ENCODE data around the gene CMTM2.
"Not testable (repeated sequence)": the region's sequence is repeated elsewhere in the genome, so short reads cannot be mapped to it uniquely, and the experiment has no call there.

CMTM2 gene

GRCh38 chr16:66587881-66588600 is 8.8 kb downstream of the CMTM2 start:
- DNase-seq = no peak

DNA sequence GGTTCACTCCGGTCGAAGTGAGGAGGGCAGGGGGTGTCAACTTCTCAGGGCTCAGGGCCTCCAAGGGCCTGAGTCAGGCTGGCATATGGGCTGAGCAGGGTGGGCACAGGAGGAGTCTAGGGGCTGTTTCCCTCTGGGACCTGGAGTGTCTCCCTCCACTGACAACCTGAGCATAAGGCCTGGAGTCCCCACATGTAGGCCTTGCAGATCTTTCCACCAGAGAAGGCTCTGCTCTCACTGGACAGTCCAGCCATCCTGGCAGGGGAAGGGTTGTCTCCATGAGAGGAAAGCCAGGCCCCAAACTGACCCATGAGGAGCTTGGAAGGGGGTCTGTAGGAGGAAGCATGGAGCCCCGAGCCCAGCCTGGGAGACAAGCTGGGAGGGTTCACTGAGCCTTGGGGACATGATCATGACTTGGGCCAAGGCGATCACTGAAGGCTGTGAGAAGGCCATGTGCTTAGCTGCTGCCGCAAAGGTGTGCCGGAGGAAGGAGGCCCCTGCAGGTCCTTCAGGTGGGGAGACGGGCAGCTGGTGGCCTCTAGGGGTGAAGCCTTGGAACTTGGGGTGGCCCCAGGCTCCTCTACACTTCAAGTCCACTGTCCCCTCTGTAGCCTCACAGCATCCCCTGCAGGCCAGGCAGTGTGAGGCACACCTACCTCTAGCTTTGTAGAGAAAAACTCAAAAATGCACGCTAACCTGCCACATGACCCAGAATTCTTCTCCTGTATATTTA is 9.9 kb downstream of the CMTM2 start:
- peak; percentile 80 for DNase-seq

DNA sequence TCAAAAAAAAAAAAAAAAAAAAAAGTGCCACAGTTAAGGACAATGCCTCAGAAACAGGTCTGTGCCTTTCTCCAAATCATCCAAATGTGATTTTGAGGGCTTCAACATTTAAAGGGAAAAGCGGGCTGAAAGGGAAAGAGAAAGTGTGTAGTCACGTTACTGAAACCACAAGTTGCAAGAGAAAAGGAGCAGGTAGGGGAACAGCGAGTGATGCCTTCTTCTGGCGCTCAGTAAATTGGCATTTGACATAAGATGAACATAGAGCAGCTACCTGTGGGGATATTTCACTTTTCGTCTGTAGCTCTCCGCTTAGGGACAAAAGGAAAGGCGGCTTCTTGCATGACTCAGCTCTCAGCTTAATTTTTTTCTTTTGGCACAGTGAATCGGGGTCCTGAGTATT is 11.1 kb downstream of the CMTM2 start:
- DNase-seq = peak; percentile 58

GRCh38 chr16:66591018-66591417 is 11.8 kb downstream of the CMTM2 start:
- DNase-seq = no peak

GRCh38 chr16:66592241-66592640 is 13.0 kb downstream of the CMTM2 start:
- no peak for DNase-seq

GRCh38 chr16:66592814-66593213 is 13.6 kb downstream of the CMTM2 start:
- DNase-seq = no peak

GRCh38 chr16:66594739-66595138 is 15.5 kb downstream of the CMTM2 start:
- DNase-seq = no peak

DNA sequence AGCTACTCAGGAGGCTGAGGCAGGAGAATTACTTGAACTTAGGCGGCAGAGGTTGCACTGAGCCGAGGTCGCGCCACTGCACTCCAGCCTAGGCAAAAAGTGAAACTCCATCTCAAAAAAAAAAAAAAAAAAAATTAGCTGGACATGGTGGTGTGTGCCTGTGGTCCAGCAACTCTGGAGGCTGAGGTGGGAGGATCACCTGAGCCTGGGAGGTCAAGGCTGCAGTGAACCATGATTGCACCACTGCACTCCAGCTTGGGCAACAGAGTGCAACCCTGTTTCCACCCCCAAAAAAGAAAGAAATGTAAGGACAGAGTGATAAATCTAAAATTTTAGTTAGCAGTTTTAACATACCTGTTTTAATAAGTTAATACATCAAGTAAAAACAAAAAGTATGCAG is 17.3 kb downstream of the CMTM2 start:
- not testable (repeated sequence) for DNase-seq

DNA sequence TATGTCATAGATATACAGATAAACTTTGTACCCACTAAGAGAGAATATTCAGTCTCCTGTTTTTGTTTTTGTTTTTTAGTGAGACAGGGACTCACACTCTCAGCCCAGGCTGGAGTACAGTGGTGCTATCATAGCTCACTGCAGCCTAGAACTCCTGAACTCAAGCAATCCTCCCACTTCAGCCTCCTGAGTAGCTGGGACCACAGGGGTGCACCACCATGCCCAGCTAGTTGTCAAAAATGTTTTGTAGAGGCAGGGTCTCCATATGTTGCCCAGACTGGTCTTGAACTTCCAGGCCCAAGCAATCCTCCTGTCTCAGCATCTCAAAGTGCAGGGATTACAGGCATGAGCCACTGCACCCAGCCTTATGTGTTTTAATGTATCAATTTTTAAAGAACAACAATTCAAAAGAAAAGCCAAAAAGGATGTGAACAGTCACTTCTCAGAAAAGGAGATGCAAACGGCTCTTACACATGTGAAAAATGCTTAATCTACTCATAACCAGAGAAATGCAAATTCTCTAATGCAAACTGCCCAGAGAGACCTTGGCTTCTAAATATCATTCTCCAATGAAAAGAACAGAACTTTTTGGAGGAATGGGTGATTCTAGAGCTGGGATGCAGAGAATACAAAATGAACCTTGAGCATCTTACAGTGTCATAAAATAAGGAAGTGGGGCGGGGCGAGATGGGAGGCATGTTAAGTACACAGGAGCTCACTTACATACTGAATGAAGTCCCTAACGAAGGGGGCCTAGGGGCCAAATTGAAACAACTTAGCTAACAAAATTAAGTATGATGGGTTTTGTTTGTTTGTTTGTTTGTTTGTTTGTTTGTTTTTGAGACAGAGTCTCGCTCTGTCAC is 18.0 kb downstream of the CMTM2 start:
- DNase-seq = no peak

- no peak for DNase-seq
Observed at GRCh38 chr16:66598111-66598510, 18.8 kb downstream of the CMTM2 start.

DNA sequence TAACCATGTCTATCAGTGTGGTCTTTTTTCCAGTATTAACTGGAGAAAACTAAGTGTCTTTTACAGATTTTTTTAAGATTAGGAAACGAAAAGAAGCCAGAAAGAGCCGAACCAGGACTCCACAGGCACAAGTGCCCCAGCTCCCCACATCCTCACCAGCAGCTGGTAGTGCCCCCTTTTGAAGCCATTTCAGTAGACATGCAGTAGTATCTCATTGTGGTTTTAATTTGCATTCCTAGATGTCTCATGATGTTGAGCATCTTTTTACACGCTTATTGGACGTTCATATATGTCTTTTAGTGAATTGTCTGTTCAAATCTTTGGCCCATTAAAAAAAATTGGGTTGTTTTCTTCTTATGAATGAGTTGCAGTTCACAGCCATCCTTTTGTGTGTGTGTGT is 20.5 kb downstream of the CMTM2 start:
- DNase-seq = no peak

GRCh38 chr16:66600477-66600876 is 21.2 kb downstream of the CMTM2 start:
- DNase-seq = no peak

GRCh38 chr16:66601471-66601870 is 22.2 kb downstream of the CMTM2 start:
- no peak for DNase-seq

DNA sequence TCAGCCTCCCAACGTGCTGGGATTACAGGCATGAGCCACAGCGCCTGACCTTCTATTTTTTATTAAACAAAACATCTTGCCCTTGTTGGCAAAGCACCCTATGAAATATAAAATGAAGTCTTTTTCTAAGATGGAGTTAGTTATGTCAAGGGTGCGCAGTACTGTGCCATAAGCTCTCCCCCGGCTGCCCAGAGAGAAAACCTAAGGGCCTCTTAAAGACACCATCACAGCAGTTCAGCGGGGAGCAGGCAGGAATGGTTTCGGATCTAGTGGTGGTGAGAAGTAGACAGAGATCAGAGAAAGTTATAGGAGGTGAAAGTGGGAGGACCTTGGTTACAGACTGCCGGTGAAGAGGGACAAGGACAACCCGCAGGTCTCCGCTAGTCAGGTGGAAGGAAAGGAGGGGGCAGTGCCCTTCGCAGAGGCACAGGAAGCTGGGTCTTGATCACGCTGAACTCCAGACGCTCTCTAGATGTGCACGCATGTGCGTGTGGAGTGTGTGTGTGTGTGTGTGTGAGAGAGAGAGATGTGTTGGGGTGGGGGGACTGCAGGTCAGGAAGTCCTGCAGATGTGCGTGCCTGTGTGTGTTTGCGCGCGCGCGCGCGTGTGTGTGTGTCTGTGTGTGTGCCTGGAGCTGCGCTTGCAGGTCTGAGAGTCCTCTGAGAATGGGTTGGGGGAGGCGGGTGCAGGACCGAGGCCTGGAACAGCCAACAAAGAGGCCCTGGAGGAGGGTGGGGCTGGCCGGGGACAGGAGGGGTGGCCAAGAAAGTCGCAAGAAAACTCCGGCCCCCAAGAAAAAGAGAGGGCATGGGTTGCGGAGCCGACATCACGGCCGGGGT is 24.5 kb downstream of the CMTM2 start:
- DNase-seq = peak; percentile 88

GRCh38 chr16:66604376-66605176 is 25.3 kb downstream of the CMTM2 start, which contains the start of gene CMTM3:
Gene CMTM3, plus strand, starts transcription at chr16:66604704. Its CDS starts 102 bp downstream, at chr16:66604806.
- peak; percentile 77 for DNase-seq

DNA sequence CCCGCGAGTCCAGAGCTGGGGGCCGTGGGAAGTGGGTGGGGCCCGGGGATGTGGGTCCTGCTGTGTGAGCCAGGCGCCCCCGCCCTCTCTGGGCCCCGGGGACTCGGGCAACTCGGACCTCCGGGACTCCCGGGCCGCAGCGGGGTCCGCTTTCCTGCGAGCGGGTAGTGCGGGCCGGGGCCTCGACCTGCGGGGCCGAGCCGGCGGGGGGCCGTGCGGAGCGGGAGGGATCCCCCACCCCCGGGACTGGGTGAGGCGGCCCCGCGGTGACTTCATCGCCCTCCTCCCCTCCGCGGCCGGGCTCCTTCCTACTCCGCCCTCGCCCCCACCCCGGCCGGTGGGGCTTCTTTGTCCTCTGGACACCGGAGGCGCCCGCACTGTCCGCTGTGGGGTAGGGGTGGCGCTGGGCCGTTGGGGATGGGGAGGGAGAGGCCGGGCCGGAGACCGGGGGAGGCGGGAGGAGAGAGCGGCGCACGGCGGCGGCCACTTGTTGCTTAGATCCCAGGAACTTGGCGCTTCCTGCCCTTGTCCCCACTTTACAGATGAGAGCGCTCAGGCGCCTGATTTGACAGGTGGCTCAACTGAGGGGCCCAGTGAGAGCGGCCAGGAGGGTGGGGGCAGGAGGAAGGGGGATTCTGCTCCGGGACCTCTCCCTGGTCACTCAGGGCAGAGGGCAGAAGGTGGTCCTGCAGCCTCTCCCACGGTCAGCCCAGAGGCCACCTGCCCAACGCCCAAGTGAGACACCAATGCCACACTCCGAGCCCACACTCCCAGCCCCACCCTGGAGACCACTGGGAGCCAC is 26.1 kb downstream of the CMTM2 start:
- peak; percentile 38 for DNase-seq

- peak; percentile 28 for DNase-seq
Observed at GRCh38 chr16:66605979-66606751, 26.9 kb downstream of the CMTM2 start.

DNA sequence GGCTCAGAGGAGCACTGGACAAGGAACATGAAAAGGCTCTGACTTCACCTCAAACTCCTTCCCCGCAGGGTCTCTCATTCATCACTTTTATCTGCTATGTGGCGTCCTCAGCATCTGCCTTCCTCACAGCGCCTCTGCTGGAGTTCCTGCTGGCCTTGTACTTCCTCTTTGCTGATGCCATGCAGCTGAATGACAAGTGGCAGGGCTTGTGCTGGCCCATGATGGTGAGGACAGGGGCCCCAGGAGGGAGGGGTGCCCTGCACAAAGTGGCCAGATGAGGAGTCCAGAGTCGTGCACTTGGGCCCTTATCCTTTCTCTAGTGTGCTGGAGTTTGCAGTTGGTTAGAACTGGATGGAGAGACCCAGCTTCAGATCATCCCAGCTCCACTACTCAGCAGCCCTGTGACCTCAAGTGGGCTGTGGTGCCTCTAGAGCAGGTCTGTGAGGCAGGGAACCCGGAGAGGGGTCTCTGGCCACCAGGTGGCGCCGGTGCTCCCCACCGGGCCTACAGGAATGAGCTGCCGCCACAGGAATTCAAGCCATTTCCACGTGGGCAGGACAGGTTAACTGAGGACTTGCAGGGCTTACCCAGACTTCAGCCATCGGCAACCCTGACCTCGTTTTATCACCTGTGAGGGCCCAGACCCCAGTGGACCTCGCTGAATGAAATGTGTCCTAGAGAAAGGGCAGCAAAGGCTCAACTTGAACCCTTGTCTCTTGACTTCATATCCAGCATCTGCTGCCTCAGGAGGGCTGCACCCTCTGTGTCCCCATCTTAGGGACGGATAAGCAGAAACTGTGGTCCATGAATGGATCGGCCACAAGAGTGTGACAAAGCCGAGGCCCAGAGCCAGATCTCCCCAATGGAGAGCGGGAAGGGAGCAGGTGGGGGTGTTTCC is 29.2 kb downstream of the CMTM2 start:
- peak; percentile 84 for DNase-seq

GRCh38 chr16:66609139-66609510 is 29.9 kb downstream of the CMTM2 start:
- no peak for DNase-seq

All from CD4-positive, alpha-beta T cell treated with Interleukin-17A for 1 hour (primary cell).